CD4-positive, alpha-beta T cell treated with Interleukin-1 beta for 1 hour (primary cell): ENCODE measurements around the gene PRKAG2.
A peak's percentile ranks its signal among the peaks of the same experiment; 100 is the strongest.

Source experiments
- DNase-seq, 2 donors: peaks; one replicate each; pipeline ENCODE4 v3.0.0-alpha.2; 2020 to 2022

PRKAG2 gene

DNA sequence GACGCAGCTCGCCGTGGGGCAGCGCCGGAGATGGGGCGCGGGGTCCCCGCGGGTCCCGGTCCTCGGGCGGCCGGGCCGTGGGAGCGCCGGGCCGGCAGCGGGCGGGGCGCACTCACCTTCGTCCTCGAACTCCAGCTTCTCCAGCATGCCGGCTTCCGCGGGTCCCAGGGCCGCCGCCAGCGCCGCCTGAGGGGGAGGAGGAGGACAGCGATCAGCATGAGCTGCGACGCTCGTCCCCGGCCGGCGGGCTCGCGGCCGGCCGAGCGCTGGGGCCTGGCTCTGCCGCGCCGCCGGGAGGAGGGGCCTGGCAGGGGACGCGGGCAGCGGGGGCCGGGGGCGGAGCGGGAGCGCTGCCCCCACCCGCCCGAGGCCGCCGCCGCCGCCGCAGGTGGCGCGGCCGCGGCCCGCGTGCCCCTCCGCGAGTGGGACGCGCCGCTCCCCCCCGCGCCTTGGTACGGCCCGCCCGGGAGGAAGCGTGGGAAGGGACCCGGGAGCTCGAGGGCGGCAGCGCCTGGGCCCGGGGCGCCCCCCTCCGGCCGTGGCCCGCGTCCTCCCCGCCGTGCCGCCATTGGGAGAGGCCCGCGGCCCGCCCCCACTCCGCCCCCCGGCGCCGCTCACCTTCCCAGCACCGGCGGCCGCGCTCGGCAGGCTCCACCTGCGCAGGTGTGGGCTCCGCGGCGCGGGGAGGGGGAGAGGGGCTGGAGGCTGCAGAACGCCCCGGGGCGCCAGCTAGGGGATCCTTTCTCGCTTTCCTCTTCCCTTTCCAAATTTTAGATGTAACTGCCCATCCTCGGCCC is 244.8 kb downstream of the PRKAG2 start:
- DNase-seq = peak; percentile 90 to 94

DNA sequence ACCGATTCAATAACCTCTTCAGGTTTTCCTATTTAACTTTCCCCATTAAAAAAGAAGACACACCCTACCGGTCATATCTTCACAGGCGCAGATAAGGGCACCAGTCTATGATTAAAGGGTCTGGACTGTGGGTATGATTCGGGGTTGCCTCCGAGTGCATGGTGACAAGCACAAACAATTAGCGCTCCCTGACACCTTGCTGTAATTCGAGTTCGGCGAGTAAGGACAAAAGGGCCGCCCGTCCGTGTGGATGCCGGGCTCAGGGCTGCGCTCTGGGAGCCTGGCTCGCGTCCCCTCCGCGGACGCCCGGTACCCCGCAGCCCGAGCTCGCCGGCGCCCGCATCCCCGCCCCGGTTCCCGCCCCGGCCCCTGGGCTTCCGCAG is 245.4 kb downstream of the PRKAG2 start:
- peak; percentile 15 to 25 for DNase-seq

DNA sequence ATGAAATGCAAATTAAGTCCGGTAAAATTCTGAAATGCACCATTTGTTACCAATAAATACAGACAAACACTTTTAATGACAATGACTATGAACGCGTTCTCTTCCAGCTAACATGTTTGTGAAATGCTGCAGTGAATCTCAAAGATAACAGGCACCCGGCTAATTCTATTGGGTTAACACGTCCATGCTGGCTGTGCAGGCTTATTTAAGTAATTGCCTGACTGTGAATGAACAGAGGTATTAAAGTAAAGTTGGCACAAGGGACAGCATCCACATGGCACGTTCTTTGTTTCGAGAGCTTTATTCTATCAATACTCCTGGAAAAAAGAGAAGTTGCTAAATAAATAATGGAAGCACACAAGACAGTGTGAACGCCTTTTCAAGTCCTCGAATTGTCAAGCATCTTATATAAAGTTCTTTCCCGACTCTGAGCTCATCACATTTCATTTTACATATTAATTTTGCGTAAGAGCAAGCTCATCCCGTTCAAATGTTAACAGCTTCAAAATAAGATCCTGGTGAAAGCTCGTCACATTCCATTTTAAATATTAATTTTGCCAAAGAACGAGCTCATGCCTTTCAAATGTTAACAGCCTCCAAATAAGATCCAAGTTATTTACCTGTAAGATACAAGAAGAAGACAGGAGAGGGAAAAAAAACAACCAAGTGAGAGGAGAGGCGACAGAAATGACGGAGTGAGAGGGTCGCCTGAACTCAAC is 245.9 kb downstream of the PRKAG2 start:
- DNase-seq = no peak

DNA sequence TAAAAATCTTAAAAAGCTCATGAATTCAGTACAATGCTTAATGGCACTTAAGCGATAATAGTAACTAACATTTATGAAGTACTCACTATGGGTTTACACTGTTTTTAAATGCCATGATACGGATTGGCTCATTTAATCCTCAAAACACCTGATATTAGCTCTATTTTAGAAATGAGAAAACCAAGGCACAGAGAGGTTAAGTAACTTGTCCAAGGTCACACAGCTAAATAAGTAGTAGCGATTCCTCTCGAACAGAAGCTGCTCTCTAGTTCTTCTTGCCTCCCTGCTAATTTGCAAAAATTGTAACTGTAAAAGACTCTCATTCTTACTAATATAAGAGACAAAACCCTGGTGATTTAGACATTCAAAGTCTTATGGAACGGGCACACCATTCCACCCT is 246.6 kb downstream of the PRKAG2 start:
- DNase-seq = no peak

DNA sequence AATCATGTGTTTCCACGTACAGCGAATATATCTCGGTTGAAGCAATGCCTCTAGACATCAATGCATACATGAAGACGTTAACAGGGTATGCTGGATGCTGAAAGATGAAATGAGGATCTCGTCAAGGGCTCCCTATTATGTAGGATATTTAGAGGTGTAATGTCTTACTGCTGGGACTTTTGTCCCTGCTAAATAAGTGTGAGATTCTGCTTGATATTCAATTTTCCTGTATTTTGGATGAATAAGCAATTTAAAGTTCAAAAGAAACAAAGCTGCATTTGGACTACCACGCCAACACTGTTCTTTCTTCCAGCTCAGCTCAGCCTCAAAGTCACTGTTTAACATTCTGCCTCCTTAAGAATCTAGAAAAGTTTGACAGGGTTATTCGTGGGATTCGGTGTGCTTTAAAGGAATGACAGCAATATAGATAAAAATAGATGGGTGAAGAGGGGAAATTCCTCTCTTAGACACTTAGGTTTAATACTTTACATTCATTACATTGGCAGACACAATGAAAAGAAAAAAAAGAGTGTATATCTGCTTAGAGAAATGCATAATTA is 247.1 kb downstream of the PRKAG2 start:
- DNase-seq = no peak

DNA sequence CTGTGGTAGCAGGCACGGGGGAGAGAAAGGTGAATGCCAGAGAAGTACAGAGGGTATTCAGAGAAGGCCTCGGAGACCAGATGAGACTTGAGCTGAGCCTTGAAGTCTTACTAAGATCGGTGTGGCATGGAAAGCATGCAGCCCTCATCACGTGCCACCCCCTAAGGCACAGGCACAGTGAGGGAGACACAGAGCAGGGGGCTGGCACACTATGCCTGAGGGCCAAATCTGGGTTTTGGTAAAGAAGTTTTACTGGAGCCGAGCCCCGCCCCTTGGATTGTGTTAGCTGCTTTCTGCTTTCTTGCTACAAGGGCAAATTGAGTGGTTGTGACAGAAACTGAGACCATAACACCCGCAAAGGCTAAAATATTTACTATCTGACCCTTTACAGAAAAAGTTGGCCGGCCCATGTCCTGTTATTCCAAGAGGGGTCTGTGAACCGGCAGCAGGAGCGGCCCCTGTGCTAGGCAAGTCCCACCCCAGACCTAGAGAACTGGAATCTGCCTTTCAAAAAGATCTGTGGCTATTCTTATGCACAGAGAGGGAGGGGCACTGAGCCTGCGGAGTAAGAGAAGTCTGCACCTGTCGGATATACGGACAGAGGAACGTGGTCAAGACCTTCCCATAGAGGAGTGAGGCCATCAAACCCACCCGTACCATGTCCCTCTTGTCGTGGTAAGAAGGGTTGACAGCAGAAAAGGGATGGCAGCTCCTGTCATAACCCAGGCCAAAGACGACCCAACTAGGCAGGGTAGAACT is 247.9 kb downstream of the PRKAG2 start:
- no peak for DNase-seq

DNA sequence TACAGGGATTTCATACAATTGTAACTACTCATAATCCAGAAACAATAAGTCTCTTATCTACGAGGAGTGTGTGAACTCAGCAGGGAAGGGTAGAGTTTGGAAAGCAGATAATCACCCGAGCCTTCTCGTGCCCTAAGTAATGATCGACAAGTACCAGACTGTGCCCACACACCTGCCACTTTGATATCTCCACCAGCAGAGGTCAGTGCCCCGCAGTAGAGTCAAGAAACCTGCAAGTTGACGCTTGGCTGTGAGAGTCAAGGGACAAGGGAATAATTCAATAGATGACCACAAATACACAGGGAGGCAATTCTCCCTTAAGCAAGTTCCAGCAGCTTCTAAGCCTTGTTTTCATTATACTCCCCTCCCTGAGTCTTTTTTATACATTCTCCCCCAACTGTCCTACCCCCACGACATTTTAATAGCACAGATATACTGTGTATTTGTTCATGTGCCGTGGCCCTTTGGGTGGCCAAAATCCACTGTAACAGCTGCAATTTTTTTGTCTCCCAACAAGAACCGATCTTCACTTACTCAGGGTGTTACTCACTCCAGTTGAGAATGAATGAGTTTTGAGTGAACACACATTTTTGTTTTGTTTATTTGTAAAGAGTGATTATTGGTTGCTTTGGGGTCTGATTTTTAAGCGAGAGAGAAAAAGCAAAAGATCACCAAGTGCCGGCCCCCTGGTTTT is 250.3 kb downstream of the PRKAG2 start:
- DNase-seq = peak; percentile 16 to 33

DNA sequence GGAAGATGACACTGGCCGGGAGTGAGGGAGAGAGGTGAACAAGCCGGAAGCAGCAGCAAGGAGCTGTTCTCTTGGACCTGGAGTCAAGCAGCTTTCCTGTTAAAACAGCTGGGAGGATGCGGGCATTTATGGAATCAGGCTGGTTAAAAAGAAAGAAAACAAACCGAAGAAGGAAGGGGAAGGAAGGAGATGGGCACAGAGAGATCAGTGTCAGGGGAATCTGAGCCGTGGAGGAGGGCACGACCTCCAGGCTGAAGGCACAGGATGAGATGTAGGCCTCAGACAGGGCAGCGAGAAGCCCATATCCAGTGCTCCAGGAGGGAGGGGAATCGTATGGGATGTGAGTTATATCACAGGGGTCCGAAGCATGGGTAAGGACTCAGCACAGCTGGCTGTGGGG is 251.3 kb downstream of the PRKAG2 start:
- DNase-seq = no peak

DNA sequence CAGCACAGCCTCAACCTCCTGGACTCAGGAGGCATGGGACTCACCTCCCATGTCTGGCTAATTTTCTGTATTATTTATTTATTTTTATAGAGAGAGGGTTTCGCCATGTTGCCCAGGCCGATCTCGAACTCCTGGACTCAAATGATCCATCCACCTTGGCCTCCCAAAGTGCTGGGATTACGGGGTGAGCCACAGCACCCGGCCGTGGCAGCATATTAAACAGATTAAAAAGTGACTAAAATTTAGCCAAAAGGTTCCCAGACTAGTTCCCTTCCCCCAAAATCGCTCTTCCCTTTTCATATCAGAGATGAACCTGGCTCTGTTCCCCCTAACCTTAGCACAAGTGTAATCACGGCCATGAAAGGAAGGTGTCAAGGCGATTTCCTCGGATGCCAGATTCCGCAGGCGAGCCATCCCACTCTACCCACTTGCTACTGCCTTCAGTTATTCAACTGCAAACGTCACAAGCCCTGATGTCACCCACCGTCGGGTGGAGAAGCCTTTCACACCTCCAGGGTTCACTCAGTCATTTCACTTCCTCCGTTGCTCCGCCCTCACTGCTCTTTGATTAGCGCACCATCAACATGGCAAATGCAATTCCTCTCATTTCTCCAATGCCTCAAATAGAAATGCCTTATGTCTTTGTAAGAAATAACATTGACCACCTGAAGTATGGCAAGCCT is 252.5 kb downstream of the PRKAG2 start:
- DNase-seq = no peak

DNA sequence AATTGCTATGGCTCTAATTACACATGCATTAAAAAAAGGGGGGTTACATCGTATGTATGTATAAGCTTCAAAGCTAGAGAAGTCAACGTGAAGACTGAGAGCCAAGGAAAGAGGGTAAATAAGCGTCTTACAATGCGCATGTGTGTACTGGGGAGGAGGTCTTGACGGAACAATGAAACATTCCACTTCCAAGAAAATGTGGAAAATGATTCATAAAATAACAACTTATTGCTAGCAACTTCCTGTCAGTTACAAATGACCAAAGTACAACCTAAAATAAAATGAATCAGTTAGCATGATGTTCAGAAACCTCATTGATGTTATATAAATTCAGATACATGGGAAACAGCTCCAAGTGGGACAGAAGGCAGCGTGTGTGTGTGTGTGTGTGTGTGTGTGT is 253.1 kb downstream of the PRKAG2 start:
- no peak for DNase-seq

DNA sequence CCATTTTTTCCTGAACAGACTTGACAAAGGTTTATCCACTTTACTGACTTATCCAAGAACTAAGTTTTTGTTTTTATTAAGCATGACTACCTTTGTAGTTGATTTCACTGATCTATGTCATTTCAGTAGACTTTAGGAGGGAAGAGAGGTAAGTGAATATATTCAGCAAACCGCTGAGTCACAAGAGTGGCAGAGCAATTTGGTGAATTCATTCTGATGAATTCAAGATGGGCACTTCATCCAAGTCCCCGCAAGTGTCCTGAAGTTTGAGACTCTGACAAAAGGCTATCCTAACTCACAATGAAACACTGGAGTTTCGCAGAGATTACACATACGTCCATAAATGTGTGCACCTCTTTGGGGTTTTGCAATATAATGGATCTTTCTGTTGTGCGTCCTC is 255.0 kb downstream of the PRKAG2 start:
- no peak for DNase-seq

DNA sequence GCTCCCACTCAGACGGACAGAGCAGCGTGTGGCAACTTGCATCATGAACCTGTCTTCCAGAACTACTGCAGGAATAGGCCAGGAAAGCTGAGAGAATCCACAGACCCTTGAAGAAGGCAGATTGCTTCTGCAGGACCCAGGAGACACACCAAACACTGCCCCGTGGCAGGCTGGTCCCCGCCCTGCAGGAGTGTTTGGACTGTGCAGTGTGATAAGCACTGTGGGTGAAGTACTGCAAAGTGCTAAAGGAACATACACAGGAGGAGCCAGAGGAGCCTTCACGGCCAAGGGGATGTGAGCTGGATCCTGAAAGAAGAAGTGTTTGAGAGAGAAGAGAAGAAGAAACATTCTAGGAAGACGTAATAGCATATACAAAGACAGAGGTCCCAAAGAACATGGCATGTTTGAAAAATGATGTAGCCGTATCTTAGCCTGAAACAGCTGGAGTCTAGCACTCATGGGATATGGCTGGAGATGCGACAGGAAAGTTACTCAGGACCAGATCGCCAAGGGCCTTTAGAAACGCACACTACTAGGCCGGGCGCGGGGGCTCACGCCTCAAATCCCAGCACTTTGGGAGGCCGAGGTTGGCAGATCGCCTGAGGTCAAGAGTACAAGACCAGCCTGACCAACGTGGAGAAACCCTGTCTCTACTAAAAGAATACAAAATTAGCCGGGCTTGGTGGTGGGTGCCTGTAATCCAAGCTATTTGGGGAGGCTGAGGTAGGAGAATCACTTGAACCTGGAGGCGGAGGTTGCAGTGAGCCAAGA is 260.3 kb downstream of the PRKAG2 start:
- DNase-seq = no peak

DNA sequence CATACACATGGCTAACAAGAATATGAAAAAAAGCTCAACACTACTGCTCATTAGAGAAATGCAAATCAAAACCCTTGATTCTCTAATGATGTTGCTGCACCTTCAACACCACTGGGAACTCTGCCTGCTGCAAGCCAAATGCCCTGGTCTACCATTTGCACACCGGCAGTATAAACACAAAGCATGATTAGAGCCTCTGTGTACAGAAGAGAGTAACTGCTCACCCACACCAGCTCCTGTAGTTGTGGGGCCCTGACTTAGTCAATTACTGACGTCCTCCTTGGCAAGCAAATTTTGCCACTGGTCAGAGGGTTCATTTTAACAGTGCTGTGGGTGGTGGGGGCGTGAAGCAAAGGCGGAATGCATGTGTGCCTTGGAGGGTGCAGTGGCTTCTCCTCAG is 261.1 kb downstream of the PRKAG2 start:
- DNase-seq = no peak

DNA sequence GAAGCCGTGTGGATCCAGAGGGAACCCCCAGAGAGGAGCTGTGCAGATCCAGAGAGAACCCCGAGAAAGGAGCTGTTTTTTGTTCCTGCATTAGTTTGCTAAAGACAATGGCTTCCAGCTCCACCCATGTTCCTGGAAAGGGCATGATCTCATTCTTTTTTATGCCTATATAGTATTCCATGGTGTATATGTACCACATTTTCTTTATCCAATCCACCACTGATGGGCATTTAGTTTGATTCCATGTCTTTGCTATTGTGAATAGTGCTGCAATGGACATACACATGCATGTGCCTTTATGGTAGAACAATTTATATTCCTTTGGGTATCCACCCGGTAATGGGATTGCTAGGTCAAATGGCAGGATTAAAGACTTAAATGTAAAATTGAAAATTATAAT is 261.9 kb downstream of the PRKAG2 start:
- DNase-seq = no peak

DNA sequence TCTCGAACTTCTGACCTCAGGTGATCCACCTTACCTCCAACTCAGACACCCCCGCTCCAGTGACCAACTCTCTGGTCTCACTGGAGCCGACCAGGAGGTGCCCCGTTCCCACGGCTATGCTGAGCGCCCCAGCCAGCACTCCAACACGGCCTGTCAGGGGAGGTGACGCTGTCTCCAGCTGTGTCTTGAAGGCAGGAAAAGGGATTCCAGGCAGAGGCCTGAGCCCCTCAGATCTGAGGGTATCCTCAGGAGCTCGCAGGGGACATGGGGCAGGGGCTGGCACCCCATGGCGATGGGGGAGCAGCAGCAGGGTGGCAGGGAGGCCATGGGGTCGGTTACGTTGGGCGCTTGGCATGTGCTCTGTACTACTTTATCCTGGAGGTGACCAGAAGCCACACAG is 262.9 kb downstream of the PRKAG2 start:
- DNase-seq = no peak

DNA sequence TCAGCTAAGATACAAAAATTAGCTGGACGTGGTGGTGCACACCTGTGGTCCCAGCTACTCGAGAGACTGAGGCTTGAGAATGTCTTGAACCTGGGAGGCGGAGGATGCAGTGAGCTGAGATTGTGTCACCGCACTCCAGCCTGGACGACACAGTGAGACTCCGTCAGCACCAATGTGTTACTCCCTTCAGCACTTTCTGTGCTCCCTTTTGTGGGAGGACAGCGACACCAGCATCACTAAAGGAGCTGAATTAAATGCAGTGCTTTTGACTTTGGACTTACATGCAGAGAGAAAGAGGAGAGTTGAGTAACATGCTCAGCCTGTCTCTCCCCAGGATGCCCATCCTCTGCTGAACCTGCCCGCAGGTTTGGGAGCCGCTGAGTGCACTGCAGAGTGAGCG is 265.0 kb downstream of the PRKAG2 start:
- no peak for DNase-seq

DNA sequence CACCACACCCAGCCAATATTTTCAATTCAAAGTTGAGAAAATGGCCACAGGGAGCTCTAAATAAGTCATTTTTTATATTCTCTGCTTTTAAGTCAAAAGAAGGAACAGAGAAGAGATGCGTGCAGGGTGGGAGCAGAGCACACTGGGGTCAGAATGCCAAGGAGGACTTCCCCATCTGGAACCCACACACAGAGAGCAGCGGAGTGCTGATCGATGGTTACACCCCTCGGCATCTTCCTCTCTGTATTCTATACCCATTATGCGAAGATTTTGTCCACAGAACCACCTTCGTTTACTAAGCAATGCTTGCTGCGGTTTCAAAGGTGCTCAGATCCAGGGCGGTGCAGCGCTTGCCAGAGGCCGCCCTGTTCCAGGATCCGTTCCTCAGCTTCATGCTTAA is 265.9 kb downstream of the PRKAG2 start:
- DNase-seq = no peak

DNA sequence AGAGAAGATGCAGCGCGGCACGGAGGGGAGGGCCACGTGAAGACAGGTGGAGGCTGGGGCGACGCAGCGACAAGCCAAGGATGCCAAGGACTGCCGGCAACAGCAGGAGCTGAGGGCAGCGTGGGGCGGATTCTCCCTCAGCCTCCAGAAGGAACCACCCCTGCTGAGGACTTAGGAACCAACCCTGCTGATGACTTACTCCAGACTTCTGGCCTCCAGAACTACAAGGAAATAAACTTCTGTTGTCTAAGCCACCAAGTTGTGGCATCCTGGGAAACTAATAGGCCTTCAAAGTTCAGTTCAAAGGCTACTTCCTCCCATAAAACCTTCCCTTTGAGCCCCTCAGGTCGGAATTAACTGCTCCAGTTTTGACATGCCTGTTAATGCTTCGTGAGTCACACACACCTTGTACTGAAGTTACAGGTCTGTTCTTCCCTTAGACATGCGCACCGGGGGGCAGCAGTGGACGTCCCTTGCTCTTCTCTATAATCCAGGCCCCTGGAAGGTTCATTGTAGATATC is 268.8 kb downstream of the PRKAG2 start:
- DNase-seq = no peak

DNA sequence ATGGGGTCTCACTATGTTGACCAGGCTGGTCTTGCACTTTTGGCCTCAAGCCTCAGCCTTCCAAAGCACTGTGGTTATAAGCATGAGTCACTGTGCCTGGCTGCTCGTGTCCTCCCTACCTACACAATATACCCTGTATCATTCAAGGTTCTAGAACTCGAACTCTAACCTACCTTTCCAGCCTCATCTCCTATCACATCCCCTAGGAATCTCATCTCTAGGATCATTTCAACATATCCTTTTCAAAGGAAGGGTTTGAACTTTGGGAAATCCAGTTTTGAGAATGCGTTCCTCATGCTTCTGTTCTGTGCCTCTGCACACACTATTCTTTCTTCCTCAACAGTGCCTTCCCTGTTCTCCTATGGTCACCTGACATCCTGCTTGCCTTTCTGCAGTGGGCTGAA is 269.4 kb downstream of the PRKAG2 start:
- DNase-seq = no peak

DNA sequence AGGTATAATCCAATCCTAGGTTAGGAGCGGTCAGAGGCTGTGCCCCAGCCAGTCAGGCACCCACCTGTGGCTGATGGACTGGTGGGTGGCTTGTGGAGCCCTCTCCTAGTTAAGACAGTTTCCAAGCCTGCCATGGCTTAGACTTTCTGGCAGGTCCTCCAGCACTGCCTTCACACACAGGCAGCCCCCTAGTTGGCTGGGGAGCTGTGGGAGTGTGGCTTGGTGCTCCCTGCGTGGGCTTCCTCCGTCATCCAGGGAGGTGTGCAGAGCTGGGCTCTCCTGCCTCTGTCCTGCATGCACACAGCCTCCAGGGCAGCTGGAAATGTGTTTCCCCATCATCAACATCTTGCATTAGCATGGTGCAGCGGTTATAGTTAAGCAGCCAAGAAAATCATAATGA is 273.0 kb downstream of the PRKAG2 start:
- no peak for DNase-seq
